HG03442 (cell line): ENCODE data around the gene OR10A7.
"Not testable (repeated sequence)": the region's sequence is repeated elsewhere in the genome, so short reads cannot be mapped to it uniquely, and the experiment has no call there.

Experiments
- ATAC-seq: cut with Tn5 transposase; IDR thresholded peaks from one replicate; pipeline ENCODE4 v1.9.1; 2021; ENCODE audit warnings: mild to moderate bottlenecking, moderate library complexity; ENCODE audit not compliant: unreplicated experiment

Gene OR10A7, protein sequence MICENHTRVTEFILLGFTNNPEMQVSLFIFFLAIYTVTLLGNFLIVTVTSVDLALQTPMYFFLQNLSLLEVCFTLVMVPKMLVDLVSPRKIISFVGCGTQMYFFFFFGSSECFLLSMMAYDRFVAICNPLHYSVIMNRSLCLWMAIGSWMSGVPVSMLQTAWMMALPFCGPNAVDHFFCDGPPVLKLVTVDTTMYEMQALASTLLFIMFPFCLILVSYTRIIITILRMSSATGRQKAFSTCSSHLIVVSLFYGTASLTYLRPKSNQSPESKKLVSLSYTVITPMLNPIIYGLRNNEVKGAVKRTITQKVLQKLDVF

DNA sequence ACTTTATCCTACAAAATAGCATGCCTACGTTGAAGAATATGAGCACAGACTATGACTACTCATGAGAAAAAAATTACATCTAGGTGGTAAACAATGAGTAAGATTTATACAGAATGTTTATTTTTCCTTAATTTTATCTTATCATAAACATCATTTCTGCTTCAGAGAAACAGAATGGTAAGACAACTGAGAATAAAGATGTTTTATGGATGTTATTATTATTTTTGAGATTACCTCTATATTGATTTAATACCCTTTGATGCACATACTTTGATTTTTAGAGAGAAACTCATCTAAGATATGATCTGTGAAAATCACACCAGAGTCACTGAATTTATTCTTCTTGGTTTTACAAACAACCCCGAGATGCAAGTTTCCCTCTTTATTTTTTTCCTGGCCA is at the start of gene OR10A7:
TSS of gene OR10A7 (plus strand) at position 301 of the 400 bp plus-strand sequence. CDS start at position 301, 0 bp downstream.
- no peak for ATAC-seq

GRCh38 chr12:55171445-55171844 is 49.4 kb upstream of the OR10A7 start:
- no peak for ATAC-seq

- ATAC-seq: not testable (repeated sequence)
Measured at GRCh38 chr12:55171846-55172245, 49.0 kb upstream of the OR10A7 start.

GRCh38 chr12:55172686-55173085 is 48.1 kb upstream of the OR10A7 start:
- ATAC-seq: no peak

DNA sequence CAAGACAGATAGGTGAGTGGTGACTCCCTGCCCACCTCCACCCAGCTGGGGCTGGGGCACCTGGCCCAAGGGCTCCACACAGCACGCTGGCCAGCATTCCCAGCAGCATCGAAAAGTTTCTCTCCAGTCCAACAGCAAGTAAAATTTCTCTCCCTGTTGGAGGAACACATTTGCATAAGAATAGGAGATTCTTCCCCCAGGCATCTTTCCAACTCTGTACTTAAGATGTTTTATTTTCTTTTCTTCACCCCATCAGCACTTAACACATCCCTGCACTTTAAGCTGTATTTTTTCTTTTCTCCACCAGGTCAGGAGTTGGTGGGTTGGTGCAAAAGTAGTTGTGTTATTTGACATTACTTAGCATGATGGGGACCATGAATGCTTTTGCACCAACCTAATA is 47.4 kb upstream of the OR10A7 start:
- ATAC-seq: no peak

GRCh38 chr12:55188573-55188972 is 32.3 kb upstream of the OR10A7 start:
- ATAC-seq: no peak

GRCh38 chr12:55188974-55189556 is 31.8 kb upstream of the OR10A7 start:
- ATAC-seq: peak; percentile 90

- ATAC-seq: no peak
Measured at GRCh38 chr12:55194382-55194781, 26.4 kb upstream of the OR10A7 start.

GRCh38 chr12:55226523-55226922 is 5.7 kb downstream of the OR10A7 start:
- ATAC-seq: no peak

GRCh38 chr12:55227643-55228042 is 6.8 kb downstream of the OR10A7 start:
- ATAC-seq: no peak

- ATAC-seq: no peak
Measured at GRCh38 chr12:55244309-55244708, 23.5 kb downstream of the OR10A7 start, which contains the start of gene OR6C74. TSS of gene OR6C74 (plus strand) at chr12:55244609. CDS start at chr12:55247288, 2,679 bp downstream.

DNA sequence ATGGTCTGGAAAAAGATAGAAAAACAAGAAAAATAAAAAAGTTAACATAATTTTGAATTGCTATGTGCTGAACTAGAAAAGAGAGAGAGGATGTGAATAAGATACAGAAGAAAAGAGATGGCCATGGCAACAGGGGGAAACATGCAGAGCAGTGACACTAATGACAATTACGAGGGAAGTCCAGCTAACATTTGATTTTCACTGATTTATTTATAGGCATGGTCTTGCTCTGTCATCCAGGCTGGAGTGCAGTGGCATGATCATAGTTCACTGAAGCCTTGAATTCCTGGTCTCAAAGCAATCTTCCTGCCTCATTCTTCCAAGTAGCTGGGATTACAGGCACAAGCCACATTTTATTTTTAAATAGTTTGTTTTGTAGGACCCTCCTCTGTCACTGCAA is 25.3 kb downstream of the OR10A7 start:
- ATAC-seq: no peak

- no peak for ATAC-seq
Measured at GRCh38 chr12:55250944-55251343, 30.1 kb downstream of the OR10A7 start.

DNA sequence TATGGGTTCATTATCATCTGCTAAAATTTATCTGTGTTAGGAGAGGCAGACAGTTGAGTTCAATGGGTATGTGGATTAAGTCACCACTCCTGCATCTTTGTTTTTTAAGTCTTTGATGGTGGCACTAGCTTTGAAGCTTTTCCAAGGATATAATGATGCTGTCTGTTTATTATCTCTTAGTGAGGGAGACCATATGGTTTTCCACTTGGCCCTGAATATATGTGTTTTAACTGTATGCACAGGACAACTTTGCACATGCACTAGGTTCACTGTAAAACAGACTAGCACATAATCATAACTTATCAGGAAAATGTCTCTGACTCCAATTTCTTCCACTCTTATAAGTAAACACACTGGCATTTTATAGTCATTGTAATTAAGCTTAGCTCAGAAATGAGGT is 32.5 kb downstream of the OR10A7 start:
- no peak for ATAC-seq

- no peak for ATAC-seq
Measured at GRCh38 chr12:55256831-55257230, 36.0 kb downstream of the OR10A7 start.

DNA sequence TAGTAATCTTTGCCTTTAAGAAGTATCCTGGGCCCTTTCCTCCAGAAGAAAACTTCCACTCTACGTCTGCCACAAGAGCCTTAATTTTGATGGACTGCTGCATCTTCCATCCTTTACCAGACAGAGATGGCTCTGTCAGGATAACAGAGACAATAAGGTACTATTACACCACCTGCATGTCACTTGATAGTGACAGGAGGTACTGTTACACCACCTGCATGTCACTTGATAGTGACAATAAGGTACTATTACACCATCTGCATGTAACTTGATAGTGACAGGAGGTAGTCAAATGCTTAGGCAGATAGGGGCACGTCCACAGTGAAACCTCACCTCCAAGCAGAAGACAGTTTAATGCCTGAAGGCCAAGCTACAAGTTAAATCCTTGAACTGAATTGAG is 37.5 kb downstream of the OR10A7 start:
- ATAC-seq: no peak
